IMR-90 (cell line): ENCODE data around the gene ACTA2. TPM values are rescaled to one million over a fixed set of nuclear protein-coding genes. Genes with fewer than 3 reads are reported as not detected.
A peak's percentile ranks its signal among the peaks of the same experiment; 100 is the strongest.

ENCODE experiments used
- ATAC-seq: fragments of 200-7000 bp; cut with Tn5 transposase; 2 replicates; pipeline ENCODE4 v1.9.1; 2020; ENCODE audit warnings: low read depth, mild to moderate bottlenecking, moderate library complexity
- BruUV-seq: library from RNA; stranded (reverse); fragments of 400-500 nt; replicated peaks from 2 replicates; lab custom pipeline; 2021; lab: Mats Ljungman, UMichigan
- CTCF ChIA-PET: fragments of 300-600 bp; formaldehyde crosslinking; extraction: SDS; loops from one replicate; lab custom pipeline; 2021; ENCODE audit warnings: antibody characterized with exemption; lab: Yijun Ruan, JAX
- POLR2A ChIA-PET: fragments of 300-600 bp; sonication (Branson Sonifier 250); formaldehyde crosslinking; loops from one replicate; lab custom pipeline; 2022; ENCODE audit warnings: antibody characterized with exemption; ENCODE audit not compliant: unreplicated experiment; lab: Charles Lee
- DNase-seq: peaks from one replicate; pipeline ENCODE4 v3.0.0; 2013
- H2AFZ ChIP-seq: replicated peaks from 2 replicates; pipeline ENCODE3; 2013; ENCODE audit warnings: low read length, mild to moderate bottlenecking; ENCODE audit not compliant: poor library complexity
- H2AK5ac ChIP-seq: 2 replicates; pipeline ENCODE4 v1.6.1; 2013; ENCODE audit warnings: low read depth, low read length, inconsistent platforms
- H2AK9ac ChIP-seq: replicated peaks from 2 replicates; pipeline ENCODE3; 2013; ENCODE audit warnings: mild to moderate bottlenecking, low read depth, low read length, moderate library complexity; ENCODE audit not compliant: poor library complexity
- H2BK120ac ChIP-seq: 2 replicates; pipeline ENCODE4 v1.6.1; 2013; ENCODE audit warnings: low read depth, low read length, inconsistent platforms
- H2BK15ac ChIP-seq: 3 replicates; pipeline ENCODE4 v1.6.1; 2013; ENCODE audit warnings: low read depth, low read length, inconsistent platforms
- H2BK20ac ChIP-seq: 2 replicates; pipeline ENCODE4 v1.6.1; 2013; ENCODE audit warnings: low read depth, mild to moderate bottlenecking, inconsistent platforms, low read length, moderate library complexity
- H2BK5ac ChIP-seq: 2 replicates; pipeline ENCODE4 v1.6.1; 2013; ENCODE audit warnings: mild to moderate bottlenecking, low read depth, low read length, inconsistent platforms; ENCODE audit not compliant: poor library complexity, severe bottlenecking
- H3K14ac ChIP-seq: replicated peaks from 2 replicates; pipeline ENCODE4 v1.6.1; 2013; ENCODE audit warnings: low read depth, low read length, inconsistent platforms
- H3K18ac ChIP-seq: 2 replicates; pipeline ENCODE4 v1.6.1; 2013; ENCODE audit warnings: low read depth, low read length, control low read depth
- H3K23ac ChIP-seq: 2 replicates; pipeline ENCODE4 v1.6.1; 2013; ENCODE audit warnings: low read depth, low read length, inconsistent platforms
- H3K27ac ChIP-seq: 2 replicates; pipeline ENCODE4 v1.5.1; 2013; ENCODE audit warnings: mild to moderate bottlenecking, control low read depth, low read length; ENCODE audit not compliant: insufficient read depth
- H3K27me3 ChIP-seq: 2 replicates; pipeline ENCODE4 v1.6.1; 2013; ENCODE audit warnings: low read length; ENCODE audit not compliant: control insufficient read depth, insufficient read depth
- H3K36me3 ChIP-seq: 2 replicates; pipeline ENCODE4 v1.6.1; 2013; ENCODE audit warnings: low read length, mixed read lengths; ENCODE audit not compliant: control insufficient read depth, insufficient read depth
- H3K4ac ChIP-seq: 2 replicates; pipeline ENCODE4 v1.6.1; 2013; ENCODE audit warnings: low read depth, low read length, inconsistent platforms
- H3K4me1 ChIP-seq: 2 replicates; pipeline ENCODE4 v1.6.1; 2013; ENCODE audit warnings: low read length, mixed read lengths; ENCODE audit not compliant: control insufficient read depth, insufficient read depth
- H3K4me2 ChIP-seq: 2 replicates; pipeline ENCODE4 v1.6.1; 2013; ENCODE audit warnings: low read depth, mild to moderate bottlenecking, control low read depth, low read length, moderate library complexity
- H3K4me3 ChIP-seq: 2 replicates; pipeline ENCODE4 v1.5.1; 2013; ENCODE audit warnings: low read depth, mild to moderate bottlenecking, control low read depth, low read length, moderate library complexity; ENCODE audit not compliant: insufficient read depth
- H3K56ac ChIP-seq: 2 replicates; pipeline ENCODE4 v1.6.1; 2013; ENCODE audit warnings: low read length, inconsistent platforms; ENCODE audit not compliant: insufficient read depth; ENCODE audit errors: extremely low read depth
- H3K79me1 ChIP-seq, 2 experiments: 2 replicates each; pipeline ENCODE4 v1.6.1; 2013; ENCODE audit warnings: low read length in 2 of 2, inconsistent platforms in 1 of 2, low read depth in 1 of 2
- H3K9ac ChIP-seq: 2 replicates; pipeline ENCODE4 v1.6.1; 2013; ENCODE audit warnings: low read depth, low read length, control low read depth
- H3K9me1 ChIP-seq: 2 replicates; pipeline ENCODE4 v1.6.1; 2013; ENCODE audit warnings: low read length, inconsistent platforms; ENCODE audit not compliant: insufficient read depth
- H3K9me3 ChIP-seq: 2 replicates; pipeline ENCODE4 v1.6.1; 2013; ENCODE audit warnings: low read length; ENCODE audit not compliant: control insufficient read depth, insufficient read depth
- H4K20me1 ChIP-seq: 2 replicates; pipeline ENCODE4 v1.6.1; 2013; ENCODE audit warnings: low read length, inconsistent platforms; ENCODE audit not compliant: insufficient read depth
- H4K5ac ChIP-seq: 2 replicates; pipeline ENCODE4 v1.6.1; 2013; ENCODE audit warnings: mild to moderate bottlenecking, low read depth, low read length, control low read depth
- H4K8ac ChIP-seq, 2 experiments: 2 replicates each; pipeline ENCODE4 v1.6.1; 2013; ENCODE audit warnings: low read depth in 2 of 2, low read length in 2 of 2, control low read depth in 1 of 2, inconsistent platforms in 1 of 2
- H4K91ac ChIP-seq: 2 replicates; pipeline ENCODE4 v1.6.1; 2013; ENCODE audit warnings: low read depth, low read length, inconsistent platforms; ENCODE audit not compliant: insufficient read depth
- BHLHE40 ChIP-seq: fragments of 150-350 bp; IDR thresholded peaks from 2 replicates; pipeline ENCODE4 v1.6.1; 2016; ENCODE audit warnings: mild to moderate bottlenecking, low read depth, low read length
- CEBPB ChIP-seq: IDR thresholded peaks from 2 replicates; pipeline ENCODE4 v1.6.1; 2012; ENCODE audit warnings: low read depth, low read length, improper control_type of control experiment
- CHD1 ChIP-seq: IDR thresholded peaks from 2 replicates; pipeline ENCODE4 v1.6.1; 2012; ENCODE audit warnings: low read depth, low read length, improper control_type of control experiment
- FOS ChIP-seq: fragments of 150-350 bp; IDR thresholded peaks from 2 replicates; pipeline ENCODE4 v1.6.1; 2016; ENCODE audit warnings: low read depth, low read length
- MAFK ChIP-seq: IDR thresholded peaks from 2 replicates; pipeline ENCODE4 v1.6.1; 2012; ENCODE audit warnings: low read depth, low read length, improper control_type of control experiment
- MAZ ChIP-seq: IDR thresholded peaks from 2 replicates; pipeline ENCODE4 v1.6.1; 2012; ENCODE audit warnings: low read depth, mild to moderate bottlenecking, low read length, improper control_type of control experiment, moderate library complexity, borderline replicate concordance
- MXI1 ChIP-seq: IDR thresholded peaks from 2 replicates; pipeline ENCODE4 v1.6.1; 2012; ENCODE audit warnings: low read depth, mild to moderate bottlenecking, low read length, moderate library complexity, borderline replicate concordance
- NFE2L2 ChIP-seq: fragments of 150-350 bp; IDR thresholded peaks from 2 replicates; pipeline ENCODE4 v1.6.1; 2016; ENCODE audit warnings: low read depth, mild to moderate bottlenecking, low read length
- POLR2A ChIP-seq: IDR thresholded peaks from 2 replicates; pipeline ENCODE4 v1.6.1; 2012; ENCODE audit warnings: mild to moderate bottlenecking, low read depth, low read length
- RAD21 ChIP-seq: IDR thresholded peaks from 2 replicates; pipeline ENCODE4 v1.6.1; 2012; ENCODE audit warnings: low read length, improper control_type of control experiment
- RCOR1 ChIP-seq: IDR thresholded peaks from 2 replicates; pipeline ENCODE4 v1.6.1; 2012; ENCODE audit warnings: mild to moderate bottlenecking, low read length, improper control_type of control experiment; ENCODE audit not compliant: insufficient replicate concordance
- RFX5 ChIP-seq: IDR thresholded peaks from 2 replicates; pipeline ENCODE4 v1.8.0; 2012; ENCODE audit warnings: low read depth, mild to moderate bottlenecking, low read length, moderate library complexity
- SMC3 ChIP-seq: fragments of 150-350 bp; IDR thresholded peaks from 2 replicates; pipeline ENCODE4 v1.6.1; 2016; ENCODE audit warnings: low read depth, mild to moderate bottlenecking, antibody characterized with exemption, low read length, moderate library complexity
- USF2 ChIP-seq: fragments of 150-350 bp; IDR thresholded peaks from 2 replicates; pipeline ENCODE4 v1.6.1; 2017; ENCODE audit warnings: mild to moderate bottlenecking, antibody characterized with exemption, low read length, low read depth
- WGBS, 2 experiments: methylation state at CpG; one replicate each; pipeline versions ENCODE4 v1.1.5 to v1.1.7; 2013; ENCODE audit warnings: missing lambda C conversion rate in 2 of 2; ENCODE audit not compliant: insufficient read length in 1 of 2; ENCODE audit errors: extremely low coverage in 2 of 2; 5-methylcytosine and 5-hydroxymethylcytosine counted together
- dilution Hi-C: fragments of 300-500 bp; cut with HindIII; formaldehyde crosslinking; loops from one replicate; pipeline ENCODE4 v1.14.3; 2018; ENCODE audit warnings: low sequenced_read_pairs; ENCODE audit not compliant: unreplicated experiment
- in situ Hi-C: fragments of 300-500 bp; cut with MboI; formaldehyde crosslinking; loops from 3 replicates; pipeline ENCODE4 v1.14.3; 2019; ENCODE audit warnings: low sequenced_read_pairs, inconsistent platforms, mixed read lengths
- intact Hi-C: fragments of 100-400 bp; cut with micrococcal nuclease; formaldehyde crosslinking; loops from 2 replicates; pipeline ENCODE4 v1.10.0; 2022
- polyA plus RNA-seq, 3 experiments: library from polyadenylated mRNA; depleted of rRNA; stranded (reverse); fragments of >200 nt; gene quantifications; 2 replicates each; pipeline ENCODE4 v1.2.3, GENCODE V29; 2012; ENCODE audit warnings: low replicate concordance in 1 of 3
- total RNA-seq: library from RNA; depleted of rRNA; stranded (reverse); fragments of >200 nt; gene quantifications from 2 replicates; pipeline ENCODE4 v1.2.3, GENCODE V29; 2012
- TF ChIP-seq, protein P1 (sequence below): fragments of 150-350 bp; IDR thresholded peaks from 2 replicates; pipeline ENCODE4 v1.6.1; 2016; ENCODE audit warnings: low read depth, mild to moderate bottlenecking, low read length, moderate library complexity, borderline replicate concordance
- TF ChIP-seq, protein P2 (sequence below): conservative IDR thresholded peaks from 2 replicates; pipeline ENCODE4 v1.5.1; 2012; ENCODE audit warnings: mild to moderate bottlenecking, low read depth, low read length, improper control_type of control experiment

Gene ACTA2
- total and polyA plus RNA-seq, 2 of the 4 experiments (the other 2 are of a cell fraction): 978 to 1,235 TPM

DNA sequence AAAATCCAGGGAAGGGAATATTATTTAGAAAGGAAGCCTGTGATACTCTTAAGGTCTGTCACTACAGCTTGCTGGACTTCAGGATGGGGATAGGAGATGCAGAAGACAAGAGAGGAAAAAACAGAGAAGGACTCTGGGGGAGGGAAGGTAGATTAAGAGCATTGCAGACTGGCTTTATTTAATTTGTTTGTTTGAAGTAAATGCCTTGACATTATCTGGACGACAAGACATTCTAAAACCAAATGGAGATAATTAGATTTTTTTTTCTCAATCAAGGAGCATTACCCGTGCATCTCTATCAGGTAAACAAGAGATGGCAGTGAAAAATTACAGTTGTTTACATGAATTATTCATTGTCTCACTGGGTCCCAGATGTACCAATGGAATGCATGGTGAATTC, 24.3 kb downstream of the ACTA2 start:
- WGBS, 2 experiments: no CpG with 5 or more reads among the region's 2 CpGs
- CTCF ChIA-PET: interaction anchor here (0.6 to 0.7 kb wide), 2 partner anchors 26 to 118 kb away, joined by 3 to 6 read pairs; no protein-coding TSS in a partner anchor
- BruUV-seq: no TSS peak

More for the DNA sequence above, 24.3 kb downstream of the ACTA2 start:
- H3K56ac ChIP-seq: no peak overlapping the region
- H3K14ac ChIP-seq: 0 out of 2 replicates have a peak overlapping the region, but pooled peaks have one; percentile 4
- POLR2A ChIA-PET: no interaction called here
- TF ChIP-seq RAD21 (no peak), MXI1 (no peak), BHLHE40 (no peak), FOS (no peak), RFX5 (no peak), NFE2L2 (no peak), POLR2A (no peak), SMC3 (no peak), CHD1 (no peak), CEBPB (no peak), MAZ (no peak), MAFK (no peak), USF2 (no peak), RCOR1 (no peak)
- TF ChIP-seq, protein P1, sequence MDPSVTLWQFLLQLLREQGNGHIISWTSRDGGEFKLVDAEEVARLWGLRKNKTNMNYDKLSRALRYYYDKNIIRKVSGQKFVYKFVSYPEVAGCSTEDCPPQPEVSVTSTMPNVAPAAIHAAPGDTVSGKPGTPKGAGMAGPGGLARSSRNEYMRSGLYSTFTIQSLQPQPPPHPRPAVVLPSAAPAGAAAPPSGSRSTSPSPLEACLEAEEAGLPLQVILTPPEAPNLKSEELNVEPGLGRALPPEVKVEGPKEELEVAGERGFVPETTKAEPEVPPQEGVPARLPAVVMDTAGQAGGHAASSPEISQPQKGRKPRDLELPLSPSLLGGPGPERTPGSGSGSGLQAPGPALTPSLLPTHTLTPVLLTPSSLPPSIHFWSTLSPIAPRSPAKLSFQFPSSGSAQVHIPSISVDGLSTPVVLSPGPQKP: no peak
- TF ChIP-seq, protein P2, sequence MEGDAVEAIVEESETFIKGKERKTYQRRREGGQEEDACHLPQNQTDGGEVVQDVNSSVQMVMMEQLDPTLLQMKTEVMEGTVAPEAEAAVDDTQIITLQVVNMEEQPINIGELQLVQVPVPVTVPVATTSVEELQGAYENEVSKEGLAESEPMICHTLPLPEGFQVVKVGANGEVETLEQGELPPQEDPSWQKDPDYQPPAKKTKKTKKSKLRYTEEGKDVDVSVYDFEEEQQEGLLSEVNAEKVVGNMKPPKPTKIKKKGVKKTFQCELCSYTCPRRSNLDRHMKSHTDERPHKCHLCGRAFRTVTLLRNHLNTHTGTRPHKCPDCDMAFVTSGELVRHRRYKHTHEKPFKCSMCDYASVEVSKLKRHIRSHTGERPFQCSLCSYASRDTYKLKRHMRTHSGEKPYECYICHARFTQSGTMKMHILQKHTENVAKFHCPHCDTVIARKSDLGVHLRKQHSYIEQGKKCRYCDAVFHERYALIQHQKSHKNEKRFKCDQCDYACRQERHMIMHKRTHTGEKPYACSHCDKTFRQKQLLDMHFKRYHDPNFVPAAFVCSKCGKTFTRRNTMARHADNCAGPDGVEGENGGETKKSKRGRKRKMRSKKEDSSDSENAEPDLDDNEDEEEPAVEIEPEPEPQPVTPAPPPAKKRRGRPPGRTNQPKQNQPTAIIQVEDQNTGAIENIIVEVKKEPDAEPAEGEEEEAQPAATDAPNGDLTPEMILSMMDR: no peak
- H3K18ac ChIP-seq: peak overlapping the region; percentile 50
- dilution Hi-C loops (no loop called here), intact Hi-C loops (no loop called here), in situ Hi-C loops (no loop called here)
- H3K4ac ChIP-seq: no peak overlapping the region; the same call in 1 of the 2 replicates
- peaks cover 19% of the 10 kb centered on the region for H3K4me1 ChIP-seq
- H3K4me3 ChIP-seq: no peak overlapping the region
- H2BK5ac ChIP-seq: peak overlapping the region; percentile 33
- peak overlapping the region; percentile 69; the same call in 1 of the 2 replicates for H2BK20ac ChIP-seq
- no peak for ATAC-seq
- no peak overlapping the region for H3K9ac ChIP-seq
- H3K36me3 ChIP-seq: peaks cover 15% of the 10 kb centered on the region
- peak overlapping the region; percentile 71; the same call in 1 of the 2 replicates for H2BK120ac ChIP-seq
- H3K23ac ChIP-seq: no peak overlapping the region; the same call in 1 of the 2 replicates
- H2AK5ac ChIP-seq: no peak overlapping the region
- no peak overlapping the region; the same call in 2 of the 3 replicates for H2BK15ac ChIP-seq
- H4K5ac ChIP-seq: no peak overlapping the region
- no peaks in the 10 kb centered on the region for H3K9me3 ChIP-seq
- H3K4me2 ChIP-seq: no peak overlapping the region
- H3K9me1 ChIP-seq: peaks cover 11% of the 10 kb centered on the region
- H4K8ac ChIP-seq: peak overlapping the region in 1 of 2 experiments; percentile 69; a peak in 1 of 4 replicates
- H4K20me1 ChIP-seq: peaks cover 4% of the 10 kb centered on the region; the same call in 1 of the 2 replicates
- peaks cover 10 to 43% of the 10 kb centered on the region in 2 experiments; a peak in 3 of 4 replicates for H3K79me1 ChIP-seq
- H2AK9ac ChIP-seq: no peak overlapping the region
- H3K27ac ChIP-seq: no peak overlapping the region; the same call in 1 of the 2 replicates
- no peak overlapping the region for H4K91ac ChIP-seq
- no peak overlapping the region for H2AFZ ChIP-seq
- no peaks in the 10 kb centered on the region for H3K27me3 ChIP-seq
- DNase-seq: no peak
